Measurements from ENCODE around the gene TUBA1B. TPM values are rescaled to one million over a fixed set of nuclear protein-coding genes. Genes with fewer than 3 reads are reported as not detected.

The TUBA1B gene
- total RNA-seq (2,228 and 2,245 TPM in 2 replicates), polyA plus RNA-seq (5,362 and 5,535 TPM in 2 replicates), polyA minus RNA-seq (3,873 and 4,381 TPM in 2 replicates), Bru-seq, nascent RNA (percentile 100 among the genes with signal in this experiment), BruChase-seq, experiment 1, labeled RNA remaining after a 6-hour chase (percentile 100 among the genes with signal in this experiment), BruChase-seq, experiment 2, labeled RNA remaining after a 2-hour chase (percentile 100 among the genes with signal in this experiment)
- 3,501 and 4,863 TPM in 2 replicates for polyA plus RNA-seq (2011; cell fraction: cytosol; rRNA removed)
- 1,748 and 1,873 TPM in 2 replicates for polyA plus RNA-seq (2011; cell fraction: nucleus; rRNA removed)
- 1,739 and 2,630 TPM in 2 replicates for polyA plus RNA-seq (2012)
- polyA minus RNA-seq (2011; cell fraction: cytosol; rRNA and poly(A)+ RNA removed), result 1,513 TPM
- 672 and 794 TPM in 2 replicates for polyA minus RNA-seq (2011; cell fraction: nucleus; rRNA and poly(A)+ RNA removed)
- long read RNA-seq, transcript TUBA1B-202 (4 exons, 1,627 nt), result major isoform, 6,231 of 6,848 reads
- long read RNA-seq, transcript TUBA1B-201 (3 exons, 3,198 nt), result minor isoform, 77 of 6,848 reads
- long read RNA-seq, partial matches to known transcripts, result 28 of 6,848 reads
- long read RNA-seq, other reads (novel, unspliced or antisense), result 512 of 6,848 reads

- ChIA-PET POLR2A (interaction anchor here (0.6 to 3.4 kb wide), 33 partner anchors 9 to 694 kb away, joined by 3 to 58 read pairs (median 4); partner anchors contain the start of genes DHH, LMBR1L, RHEBL1 and TUBA1A), CTCF (interaction anchor here (0.8 to 4.5 kb wide), 19 partner anchors 9 to 135 kb away, joined by 3 to 57 read pairs (median 8); partner anchors contain the start of genes DHH, LMBR1L, RHEBL1 and TUBA1A)
- peaks cover 29% of the 10 kb centered on the region for H3K79me2 ChIP-seq (ENCODE audit: control insufficient read depth, insufficient read depth, low read length)
- H3K36me3 ChIP-seq (ENCODE audit: control insufficient read depth in 2 of 2, extremely low read depth in 1 of 2, insufficient read depth in 2 of 2, low read length in 2 of 2), result peaks cover 14 to 18% of the 10 kb centered on the region in 2 experiments
- no TSS peak for BruUV-seq (replicated peaks)
- H3K4me2 ChIP-seq (ENCODE audit: insufficient read depth, low read length), result peak within 1 kb of the TSS; percentile 76
- H3K9ac ChIP-seq (replicated peaks; ENCODE audit: extremely low read depth, insufficient read depth, low read length), result peak within 1 kb of the TSS; percentile 85
- dilution Hi-C loops (cut with MboI; ENCODE audit: extremely low pct_ligation_motif_present, low sequenced_read_pairs) (no loop called here), intact Hi-C loops (cut with micrococcal nuclease) (loop anchor here (2.0 kb wide), 3 partner anchors 20 to 94 kb away; partner anchors contain the start of gene LMBR1L)
- H3K4me1 ChIP-seq (ENCODE audit: control insufficient read depth, extremely low read depth, insufficient read depth, low read length), result peaks cover 22% of the 10 kb centered on the region
- no peaks in the 10 kb centered on the region for H3K27me3 ChIP-seq (ENCODE audit: control insufficient read depth in 2 of 2, insufficient read depth in 2 of 2, low read length in 2 of 2)
- peak within 1 kb of the TSS; percentile 69 to 99 (median 73) for H3K4me3 ChIP-seq (replicated peaks in 1 of 3; ENCODE audit: insufficient read depth in 1 of 3, low read depth in 1 of 3, low read length in 3 of 3)
- peaks cover 4% of the 10 kb centered on the region for H4K20me1 ChIP-seq (replicated peaks; ENCODE audit: control insufficient read depth, extremely low read depth, insufficient read depth, low read length)
- DNase-seq (ENCODE audit: low read depth, low spot score) (peak; percentile 89), FAIRE-seq (no peak)
- no peaks in the 10 kb centered on the region for H3K9me3 ChIP-seq (replicated peaks; ENCODE audit: control insufficient read depth, insufficient read depth, low read length)
- H3K27ac ChIP-seq (ENCODE audit: insufficient read depth, low read depth, low read length), result peak within 1 kb of the TSS; percentile 65
- peak within 1 kb of the TSS; percentile 80 for H2AFZ ChIP-seq (ENCODE audit: low read depth, low read length)
- no peak for TF ChIP-seq GATA2 (IDR thresholded peaks at IDR 0.05; ENCODE audit: insufficient read depth, insufficient read length, low read depth, low read length)
- TF ChIP-seq MYC (IDR thresholded peaks at IDR 0.05; ENCODE audit: low read depth, low read length), result no peak
- peak; percentile 100 for TF ChIP-seq POLR2AphosphoS5 (IDR thresholded peaks at IDR 0.05; ENCODE audit: insufficient read depth, low read depth, low read length)
- peak; percentile 99 for TF ChIP-seq POLR2A (IDR thresholded peaks at IDR 0.05; ENCODE audit: low read depth, low read length)
- no peak for TF ChIP-seq CTCF (IDR thresholded peaks at IDR 0.05; ENCODE audit: extremely low read depth in 1 of 2, insufficient read depth in 1 of 2, low read depth in 1 of 2, low read length in 2 of 2)
- no peaks in the 10 kb centered on the region for H3K9me1 ChIP-seq (replicated peaks; ENCODE audit: control insufficient read depth, extremely low read depth, insufficient read depth, low read length)
These were observed at the start of gene TUBA1B for GRCh38 chr12:49131051-49131893. Gene TUBA1B, minus strand, starts transcription at chr12:49131395. Its CDS starts 95 bp downstream, at chr12:49131300.
